Measurements from ENCODE around the gene MOV10L1.

GRCh38 chr22:50208939-50209892 is 119.4 kb downstream of the MOV10L1 start:
- no peak for TF ChIP-seq EP300 (IDR thresholded peaks at IDR 0.05)
- TF ChIP-seq CTCF (IDR thresholded peaks at IDR 0.05), result no peak

Measured in esophagus muscularis mucosa (tissue), 3 donors.